GM21529 (cell line): Measurements from ENCODE around the gene TNFSF13.

Source experiments
- ATAC-seq: cut with Tn5 transposase; IDR thresholded peaks from one replicate; pipeline ENCODE4 v1.9.1; 2021; ENCODE audit not compliant: unreplicated experiment

TNFSF13 gene, protein sequence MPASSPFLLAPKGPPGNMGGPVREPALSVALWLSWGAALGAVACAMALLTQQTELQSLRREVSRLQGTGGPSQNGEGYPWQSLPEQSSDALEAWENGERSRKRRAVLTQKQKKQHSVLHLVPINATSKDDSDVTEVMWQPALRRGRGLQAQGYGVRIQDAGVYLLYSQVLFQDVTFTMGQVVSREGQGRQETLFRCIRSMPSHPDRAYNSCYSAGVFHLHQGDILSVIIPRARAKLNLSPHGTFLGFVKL

DNA sequence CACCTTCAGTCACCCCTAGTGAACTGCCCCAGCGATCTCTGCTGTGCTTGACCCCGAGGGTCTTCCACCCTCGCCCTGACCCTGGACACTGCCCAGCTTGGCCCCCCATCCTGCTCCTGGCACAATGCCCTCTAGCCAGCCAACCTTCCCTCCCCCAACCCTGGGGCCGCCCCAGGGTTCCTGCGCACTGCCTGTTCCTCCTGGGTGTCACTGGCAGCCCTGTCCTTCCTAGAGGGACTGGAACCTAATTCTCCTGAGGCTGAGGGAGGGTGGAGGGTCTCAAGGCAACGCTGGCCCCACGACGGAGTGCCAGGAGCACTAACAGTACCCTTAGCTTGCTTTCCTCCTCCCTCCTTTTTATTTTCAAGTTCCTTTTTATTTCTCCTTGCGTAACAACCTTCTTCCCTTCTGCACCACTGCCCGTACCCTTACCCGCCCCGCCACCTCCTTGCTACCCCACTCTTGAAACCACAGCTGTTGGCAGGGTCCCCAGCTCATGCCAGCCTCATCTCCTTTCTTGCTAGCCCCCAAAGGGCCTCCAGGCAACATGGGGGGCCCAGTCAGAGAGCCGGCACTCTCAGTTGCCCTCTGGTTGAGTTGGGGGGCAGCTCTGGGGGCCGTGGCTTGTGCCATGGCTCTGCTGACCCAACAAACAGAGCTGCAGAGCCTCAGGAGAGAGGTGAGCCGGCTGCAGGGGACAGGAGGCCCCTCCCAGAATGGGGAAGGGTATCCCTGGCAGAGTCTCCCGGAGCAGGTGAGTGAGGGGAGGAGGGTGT lies at the start of gene TNFSF13:
TNFSF13 (plus strand) TSS at position 207 of the 776 bp plus-strand sequence; CDS start at position 497, 290 bp downstream.
- ATAC-seq = no peak

DNA sequence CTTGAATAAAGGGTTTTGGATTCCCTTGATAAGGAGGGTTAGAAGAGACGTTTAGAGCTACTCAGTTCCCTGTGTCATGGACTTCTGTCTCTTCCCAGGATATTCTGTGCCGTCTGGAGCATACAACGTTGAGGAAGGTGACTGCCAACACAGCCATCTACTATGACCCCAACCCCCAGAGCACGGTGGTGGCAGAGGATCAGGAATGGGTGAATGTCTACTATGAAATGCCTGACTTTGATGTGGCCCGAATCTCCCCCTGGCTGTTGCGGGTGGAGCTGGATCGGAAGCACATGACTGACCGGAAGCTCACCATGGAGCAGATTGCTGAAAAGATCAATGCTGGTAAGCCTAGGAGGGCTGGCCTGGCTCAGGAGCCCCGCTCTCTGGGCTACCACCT lies 49.7 kb upstream of the TNFSF13 start:
- ATAC-seq = no peak

DNA sequence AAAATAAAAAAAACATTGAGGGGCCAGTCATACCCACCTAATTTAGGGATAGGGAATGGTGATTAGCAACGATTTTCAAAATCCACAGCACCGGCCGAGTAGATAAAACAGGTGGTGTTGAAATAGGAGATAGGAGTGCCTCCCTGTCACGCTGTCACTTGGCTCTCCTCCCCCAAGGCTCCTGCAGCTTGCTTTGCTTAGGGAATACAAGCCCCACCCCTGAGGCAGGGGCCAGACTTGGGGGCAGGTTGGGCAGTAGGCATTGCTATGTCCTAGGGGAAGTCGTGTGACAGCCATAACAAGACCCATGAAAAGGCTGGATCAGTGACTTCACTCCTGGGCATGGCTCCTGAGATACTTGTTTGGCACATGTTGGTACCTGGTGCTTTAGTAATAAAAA lies 48.6 kb upstream of the TNFSF13 start:
- ATAC-seq = no peak

DNA sequence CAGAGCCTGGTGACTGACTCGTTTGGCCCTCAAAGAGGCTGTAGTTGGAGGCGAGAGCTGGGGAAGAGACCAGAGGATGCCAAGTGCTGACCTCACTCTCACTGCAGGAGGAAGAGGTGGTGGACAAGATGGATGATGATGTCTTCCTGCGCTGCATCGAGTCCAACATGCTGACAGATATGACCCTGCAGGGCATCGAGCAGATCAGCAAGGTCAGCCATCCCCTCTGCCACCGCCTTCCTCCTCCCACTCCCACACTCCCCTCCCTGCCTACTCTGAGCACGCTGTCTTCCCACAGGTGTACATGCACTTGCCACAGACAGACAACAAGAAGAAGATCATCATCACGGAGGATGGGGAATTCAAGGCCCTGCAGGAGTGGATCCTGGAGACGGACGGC lies 47.4 kb upstream of the TNFSF13 start:
- no peak for ATAC-seq

DNA sequence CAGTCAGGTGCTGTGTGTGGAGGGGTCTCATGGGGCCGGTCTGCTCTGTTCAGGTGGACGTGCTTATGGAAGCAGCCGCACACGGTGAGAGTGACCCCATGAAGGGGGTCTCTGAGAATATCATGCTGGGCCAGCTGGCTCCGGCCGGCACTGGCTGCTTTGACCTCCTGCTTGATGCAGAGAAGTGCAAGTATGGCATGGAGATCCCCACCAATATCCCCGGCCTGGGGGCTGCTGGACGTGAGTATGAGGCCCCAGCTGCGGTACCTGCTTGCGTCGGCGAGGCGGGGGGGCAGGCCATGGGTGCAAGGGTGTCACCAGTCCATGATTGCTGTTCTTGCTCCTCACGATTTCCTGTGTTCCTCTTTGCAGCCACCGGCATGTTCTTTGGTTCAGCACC lies 46.4 kb upstream of the TNFSF13 start:
- no peak for ATAC-seq

DNA sequence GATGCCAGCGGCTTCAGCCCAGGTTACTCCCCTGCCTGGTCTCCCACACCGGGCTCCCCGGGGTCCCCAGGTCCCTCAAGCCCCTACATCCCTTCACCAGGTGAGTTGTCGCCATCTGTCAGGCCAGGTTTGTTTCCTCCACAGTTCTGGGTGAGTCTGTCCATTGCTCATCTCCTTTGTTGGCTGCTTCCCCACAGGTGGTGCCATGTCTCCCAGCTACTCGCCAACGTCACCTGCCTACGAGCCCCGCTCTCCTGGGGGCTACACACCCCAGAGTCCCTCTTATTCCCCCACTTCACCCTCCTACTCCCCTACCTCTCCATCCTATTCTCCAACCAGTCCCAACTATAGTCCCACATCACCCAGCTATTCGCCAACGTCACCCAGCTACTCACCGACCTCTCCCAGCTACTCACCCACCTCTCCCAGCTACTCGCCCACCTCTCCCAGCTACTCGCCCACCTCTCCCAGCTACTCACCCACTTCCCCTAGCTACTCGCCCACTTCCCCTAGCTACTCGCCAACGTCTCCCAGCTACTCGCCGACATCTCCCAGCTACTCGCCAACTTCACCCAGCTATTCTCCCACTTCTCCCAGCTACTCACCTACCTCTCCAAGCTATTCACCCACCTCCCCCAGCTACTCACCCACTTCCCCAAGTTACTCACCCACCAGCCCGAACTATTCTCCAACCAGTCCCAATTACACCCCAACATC lies 45.6 kb upstream of the TNFSF13 start:
- ATAC-seq = no peak

DNA sequence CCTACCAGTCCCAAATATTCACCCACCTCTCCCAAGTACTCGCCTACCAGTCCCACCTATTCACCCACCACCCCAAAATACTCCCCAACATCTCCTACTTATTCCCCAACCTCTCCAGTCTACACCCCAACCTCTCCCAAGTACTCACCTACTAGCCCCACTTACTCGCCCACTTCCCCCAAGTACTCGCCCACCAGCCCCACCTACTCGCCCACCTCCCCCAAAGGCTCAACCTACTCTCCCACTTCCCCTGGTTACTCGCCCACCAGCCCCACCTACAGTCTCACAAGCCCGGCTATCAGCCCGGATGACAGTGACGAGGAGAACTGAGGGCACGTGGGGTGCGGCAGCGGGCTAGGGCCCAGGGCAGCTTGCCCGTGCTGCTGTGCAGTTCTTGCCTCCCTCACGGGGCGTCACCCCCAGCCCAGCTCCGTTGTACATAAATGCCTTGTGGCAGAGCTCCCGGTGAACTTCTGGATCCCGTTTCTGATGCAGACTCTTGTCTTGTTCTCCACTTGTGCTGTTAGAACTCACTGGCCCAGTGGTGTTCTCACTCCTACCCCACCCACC lies 44.6 kb upstream of the TNFSF13 start:
- ATAC-seq = no peak

DNA sequence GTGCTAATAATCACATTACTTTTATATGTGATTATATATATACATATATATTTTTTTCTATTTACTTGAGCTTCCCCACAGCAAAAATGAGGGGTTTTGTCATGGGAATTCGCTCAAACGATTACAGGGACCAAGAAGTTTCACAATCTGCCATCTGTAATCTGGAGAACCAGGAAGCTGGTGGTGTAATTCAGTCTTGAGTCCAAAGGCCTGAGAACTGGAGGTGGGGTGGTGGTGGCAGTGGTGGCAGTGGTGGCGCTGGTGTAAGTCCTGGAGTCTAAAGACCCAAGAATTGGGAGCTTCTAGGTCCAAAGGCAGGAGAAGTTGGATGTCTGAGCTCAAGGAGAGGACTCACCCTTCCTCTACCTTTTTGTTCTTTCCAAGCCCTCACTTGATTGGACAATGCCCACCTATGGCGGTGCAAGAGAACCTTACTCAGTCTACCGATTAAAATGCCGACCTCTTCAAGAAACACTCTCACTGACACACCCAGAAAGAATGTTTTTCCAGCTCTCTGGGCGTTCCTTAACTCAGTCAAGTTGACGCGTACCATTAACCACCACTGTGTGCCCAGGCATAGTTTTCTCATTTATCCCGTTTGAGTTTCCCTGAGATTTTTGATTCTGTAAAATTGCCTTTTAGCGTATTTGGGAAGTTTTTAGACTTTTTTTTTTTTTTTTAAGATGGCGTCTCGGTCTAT lies 42.5 kb upstream of the TNFSF13 start:
- ATAC-seq = no peak

DNA sequence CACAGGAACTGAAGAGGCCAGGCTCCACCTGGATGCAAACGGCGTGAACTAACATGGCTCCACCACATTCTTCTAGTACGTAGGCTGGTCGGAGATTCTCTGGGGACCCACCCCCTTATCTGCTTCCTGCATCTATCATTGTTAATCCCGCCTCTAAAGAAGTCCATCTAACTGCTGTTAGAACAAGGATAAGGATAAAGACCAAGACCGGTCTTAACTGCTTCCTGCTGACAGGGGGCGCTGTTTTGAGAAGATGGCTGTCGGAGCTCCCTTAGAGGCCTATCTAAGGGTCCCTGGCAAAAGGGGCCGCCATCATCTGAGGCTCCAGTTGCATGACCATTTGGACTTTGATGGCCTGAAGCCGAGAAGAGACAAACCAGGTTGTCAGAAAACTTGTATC lies 35.5 kb upstream of the TNFSF13 start:
- ATAC-seq = no peak

DNA sequence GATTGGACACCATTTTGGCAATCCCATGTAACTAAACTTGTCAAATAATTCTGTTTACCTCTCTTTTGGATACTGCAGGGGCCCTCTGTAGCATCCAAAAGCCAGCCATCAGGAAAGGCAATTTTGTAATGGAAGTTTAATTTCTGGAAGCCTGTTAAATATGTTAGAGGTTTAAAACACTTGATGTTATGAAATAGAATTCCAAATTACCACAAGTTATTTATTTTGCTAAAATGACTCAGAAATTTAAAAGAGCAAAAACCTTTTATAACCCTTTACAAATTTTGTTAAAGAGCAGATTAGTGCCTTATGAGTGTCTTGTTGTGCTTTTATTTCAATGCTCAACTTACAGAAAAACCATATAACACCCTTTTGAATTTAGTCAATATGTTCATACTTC lies 29.7 kb upstream of the TNFSF13 start:
- no peak for ATAC-seq

DNA sequence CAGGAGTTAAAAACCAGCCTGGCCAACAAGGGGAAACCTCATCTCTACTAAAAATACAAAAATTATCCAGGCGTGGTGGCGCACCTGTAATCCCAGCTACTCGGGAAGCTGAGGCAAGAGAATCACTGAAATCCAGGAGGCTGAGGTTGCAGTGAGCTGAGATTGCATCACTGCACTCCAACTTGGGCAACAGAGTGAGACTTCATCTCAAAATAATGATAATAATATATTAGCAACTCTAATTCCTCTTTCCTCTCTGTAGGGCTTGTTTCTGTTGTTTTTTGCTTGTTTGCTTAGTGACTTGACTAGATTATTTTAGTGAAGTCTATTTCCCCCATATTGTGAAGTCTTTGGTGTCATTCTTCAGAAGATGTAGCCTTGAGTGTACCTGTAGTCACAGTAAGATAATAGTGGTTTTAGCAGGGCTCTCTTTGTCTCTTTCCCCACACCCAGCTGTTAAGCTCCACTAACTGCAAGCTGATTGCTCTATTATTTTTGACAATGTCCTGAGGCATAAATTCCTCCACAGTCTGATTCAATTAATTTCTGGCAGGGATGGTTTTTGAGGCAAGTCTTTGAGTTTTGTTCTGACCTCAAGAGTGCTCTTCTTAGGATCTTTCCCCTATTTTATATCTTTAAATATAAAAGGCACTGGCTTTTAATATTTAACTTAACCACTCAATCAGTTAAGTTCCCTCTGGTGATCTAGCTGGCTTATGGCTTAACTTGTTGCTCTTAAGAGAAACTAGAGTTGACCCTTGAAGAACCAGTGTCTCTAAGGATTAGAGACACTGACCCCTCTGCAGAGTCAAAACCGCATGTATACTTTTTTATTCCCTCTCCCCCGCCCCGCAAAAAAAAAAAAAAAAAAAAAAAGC lies 28.3 kb upstream of the TNFSF13 start:
- ATAC-seq = no peak

DNA sequence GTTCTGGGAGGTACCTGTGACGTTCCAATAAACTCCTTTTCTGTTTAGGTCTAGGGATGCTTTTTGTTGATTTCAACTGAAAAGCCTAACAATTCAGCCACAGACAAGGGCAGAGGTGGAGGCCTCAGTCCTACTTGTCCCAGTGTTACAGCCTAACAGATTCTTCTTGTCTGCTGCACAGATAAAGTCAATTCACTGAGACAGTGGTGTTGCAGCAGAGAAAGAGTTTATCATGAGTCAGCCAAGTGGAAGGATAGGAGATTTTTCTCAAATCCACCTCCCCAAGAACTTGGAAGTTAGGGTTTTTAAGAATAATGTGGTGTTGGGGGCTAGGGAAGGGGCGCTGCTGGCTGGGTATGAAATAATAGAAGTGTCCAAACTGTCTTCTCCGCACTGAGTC lies 20.5 kb upstream of the TNFSF13 start:
- ATAC-seq = no peak

DNA sequence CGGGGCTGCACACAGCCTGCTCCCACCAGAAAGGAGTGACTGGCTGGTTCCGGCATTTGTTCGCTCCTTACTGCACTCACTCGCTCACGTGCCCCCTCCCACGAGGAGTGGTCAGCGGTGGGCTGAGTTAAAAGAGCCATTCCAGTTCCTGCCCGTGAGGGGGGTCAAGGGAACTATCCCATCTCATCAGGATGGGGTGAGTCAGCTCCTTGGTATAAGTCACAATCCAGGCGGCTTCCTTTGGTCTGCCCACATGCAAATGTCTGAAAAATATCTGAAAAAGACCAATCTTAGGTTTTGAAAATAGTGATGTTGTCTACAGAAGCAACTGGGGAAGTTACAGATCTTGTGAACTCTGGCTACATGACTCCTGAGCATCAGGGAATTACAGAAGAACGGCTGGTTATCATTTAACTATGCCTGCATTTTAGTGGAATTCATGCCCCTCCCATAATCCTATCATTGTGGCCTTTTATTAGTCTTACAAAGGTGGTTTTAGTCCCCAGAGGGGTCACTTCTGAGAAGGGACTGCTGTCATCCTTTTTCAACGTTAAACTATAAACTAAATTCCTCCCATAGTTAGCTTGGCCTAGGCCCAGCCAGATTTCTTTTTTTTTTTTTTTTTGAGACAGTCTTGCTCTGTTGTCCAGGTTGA lies 19.5 kb upstream of the TNFSF13 start:
- no peak for ATAC-seq

DNA sequence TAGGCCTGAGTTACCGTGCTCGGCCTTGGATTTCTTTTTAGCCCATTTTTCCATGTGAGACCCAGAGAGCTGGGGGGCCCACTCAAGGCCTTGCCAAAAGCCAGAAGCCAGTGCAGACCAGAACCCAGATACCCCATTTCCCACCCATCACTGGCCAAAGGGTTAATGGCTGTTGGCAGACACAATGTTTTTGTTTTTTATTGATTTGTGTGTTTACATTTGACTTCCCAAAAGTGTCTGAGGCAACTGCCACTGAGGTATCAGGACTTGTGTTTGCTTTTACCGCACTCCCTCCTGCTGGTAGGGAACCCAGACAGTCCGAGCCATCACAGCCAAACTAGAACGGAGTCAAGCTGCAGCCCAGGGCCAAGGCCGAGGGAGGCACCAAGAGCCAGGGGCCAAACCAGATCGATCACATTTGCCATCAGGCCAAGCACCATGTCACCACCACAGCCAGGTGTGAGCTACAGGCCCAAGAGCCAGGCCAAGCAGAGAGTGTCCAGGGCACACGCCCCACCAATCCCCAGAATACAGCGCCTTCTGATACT lies 17.4 kb upstream of the TNFSF13 start:
- no peak for ATAC-seq

DNA sequence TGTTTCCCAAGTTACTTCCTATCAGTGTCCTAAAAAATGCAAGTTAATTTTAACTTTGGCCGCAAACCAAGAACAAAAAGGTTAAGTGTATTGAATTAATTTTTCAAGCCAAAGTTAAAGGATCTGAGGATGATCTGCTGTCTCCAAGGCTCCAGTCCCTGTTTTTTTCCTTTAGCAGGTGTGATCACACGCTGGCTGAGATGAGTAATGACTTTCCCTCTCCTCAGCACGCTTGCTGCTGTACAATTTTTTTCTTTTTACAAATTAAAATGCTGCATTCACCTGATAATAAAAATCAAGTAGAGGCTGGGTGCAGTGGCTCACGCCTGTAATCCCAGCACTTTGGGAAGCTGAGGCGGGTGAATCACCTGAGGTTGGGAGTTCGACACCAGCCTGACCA lies 13.6 kb upstream of the TNFSF13 start:
- no peak for ATAC-seq

DNA sequence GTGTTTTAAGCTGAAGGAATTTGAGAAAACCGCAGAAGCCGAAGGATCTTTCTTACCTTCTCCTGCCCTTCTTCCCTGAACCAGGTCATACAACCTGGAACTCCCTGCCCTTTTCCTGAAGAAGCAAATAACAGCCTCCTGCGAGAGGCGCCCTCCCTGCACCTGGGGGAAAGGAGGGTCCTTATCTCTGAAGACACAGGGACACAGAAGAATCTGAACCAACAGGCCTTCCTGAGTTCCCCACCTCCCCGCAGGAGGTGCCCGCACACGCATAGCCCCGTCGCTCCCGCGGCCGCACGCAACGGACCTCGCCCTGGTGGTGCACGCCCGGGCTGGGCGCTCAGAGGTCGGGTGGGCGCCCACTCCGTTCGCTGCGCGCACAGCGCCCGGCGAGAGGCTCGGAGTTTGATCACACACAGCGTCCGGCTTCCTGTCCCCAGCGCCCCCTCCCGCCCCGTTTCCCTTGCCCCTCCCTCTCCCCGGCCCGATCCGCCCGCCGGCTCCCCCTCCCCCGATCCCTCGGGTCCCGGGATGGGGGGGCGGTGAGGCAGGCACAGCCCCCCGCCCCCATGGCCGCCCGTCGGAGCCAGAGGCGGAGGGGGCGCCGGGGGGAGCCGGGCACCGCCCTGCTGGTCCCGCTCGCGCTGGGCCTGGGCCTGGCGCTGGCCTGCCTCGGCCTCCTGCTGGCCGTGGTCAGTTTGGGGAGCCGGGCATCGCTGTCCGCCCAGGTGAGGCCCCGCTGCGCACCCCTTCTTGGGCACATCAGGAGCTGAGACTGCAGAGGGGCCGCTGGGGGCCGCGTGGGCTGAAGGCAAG lies 9.8 kb upstream of the TNFSF13 start, which contains the start of gene TNFSF12:
TNFSF12 (plus strand) TSS at position 474 of the 816 bp plus-strand sequence; CDS start at position 570, 96 bp downstream.
- ATAC-seq = no peak

DNA sequence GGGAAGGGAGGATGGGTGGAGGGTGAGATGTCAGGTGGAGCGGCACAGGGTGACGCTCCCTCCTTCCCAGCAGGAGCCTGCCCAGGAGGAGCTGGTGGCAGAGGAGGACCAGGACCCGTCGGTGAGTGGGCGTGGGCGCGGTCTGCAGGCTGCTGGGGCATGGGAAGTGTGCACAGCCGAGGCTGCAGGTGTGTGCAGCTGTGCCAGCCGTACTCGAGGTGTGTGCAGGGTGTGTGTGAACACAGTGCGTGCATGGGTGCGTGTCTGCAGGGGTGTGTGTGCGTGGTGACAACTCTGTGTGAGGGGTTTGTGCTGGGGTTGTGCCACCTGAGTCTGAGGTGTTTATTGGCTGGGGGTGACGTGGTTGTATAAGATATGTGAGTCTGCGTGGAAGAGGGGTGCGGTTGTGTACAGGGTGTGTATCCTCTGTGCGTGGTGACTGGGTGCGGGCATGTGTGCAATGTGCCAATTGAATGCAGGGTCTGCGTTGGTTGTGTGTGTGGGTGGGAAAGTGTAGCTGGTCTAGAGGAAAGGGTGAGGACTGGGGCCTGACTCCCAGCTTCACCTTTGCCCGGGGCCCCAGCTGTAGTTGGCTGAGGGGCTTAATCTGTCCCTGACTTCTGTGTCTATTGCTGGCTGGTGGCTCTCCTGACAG lies 9.0 kb upstream of the TNFSF13 start:
- no peak for ATAC-seq

DNA sequence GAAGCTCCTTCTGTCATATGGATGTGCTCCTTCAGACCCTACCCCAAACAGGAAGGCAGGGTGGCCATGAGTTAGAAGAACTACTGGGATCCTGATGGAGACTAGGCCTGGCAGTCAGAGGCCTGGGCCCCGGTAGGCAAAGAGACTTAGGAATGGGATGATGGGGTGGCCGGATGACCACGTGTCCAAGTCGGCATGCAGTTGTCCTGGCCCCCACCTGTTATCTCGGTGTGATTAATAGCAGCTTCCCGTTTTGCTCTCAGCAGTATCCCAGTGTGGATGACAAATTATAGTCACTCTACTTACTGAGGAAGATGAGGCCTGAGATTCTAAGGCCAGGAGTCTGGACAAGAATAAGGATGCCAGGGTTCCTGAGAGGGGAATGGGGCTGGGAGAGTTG lies 8.2 kb upstream of the TNFSF13 start:
- ATAC-seq = no peak
